Neuronal stem cell (in vitro differentiated cells): ENCODE results near the gene IDS.

Experiments used
- DNase-seq: peaks from one replicate; pipeline ENCODE4 v3.0.0-alpha.2; 2013; ENCODE audit warnings: low spot score
- H2AFZ ChIP-seq: one replicate; pipeline ENCODE4 v1.6.1; 2013; ENCODE audit warnings: mild to moderate bottlenecking, low read length, inconsistent platforms
- H2AK5ac ChIP-seq: 2 replicates; pipeline ENCODE4 v1.6.1; 2013; ENCODE audit warnings: low read depth, mild to moderate bottlenecking, inconsistent platforms, low read length, moderate library complexity, mixed read lengths
- H2BK120ac ChIP-seq: 2 replicates; pipeline ENCODE4 v1.6.1; 2013; ENCODE audit warnings: low read depth, mild to moderate bottlenecking, inconsistent platforms, low read length, moderate library complexity, mixed read lengths
- H2BK12ac ChIP-seq: one replicate; pipeline ENCODE4 v1.6.1; 2013; ENCODE audit warnings: low read length, inconsistent platforms
- H2BK15ac ChIP-seq: 2 replicates; pipeline ENCODE4 v1.6.1; 2013; ENCODE audit warnings: mild to moderate bottlenecking, low read length, inconsistent platforms, mixed read lengths
- H2BK5ac ChIP-seq: one replicate; pipeline ENCODE4 v1.6.1; 2013; ENCODE audit warnings: inconsistent platforms, mild to moderate bottlenecking, low read length, moderate library complexity
- H3K14ac ChIP-seq: one replicate; pipeline ENCODE4 v1.6.1; 2013; ENCODE audit warnings: low read length, inconsistent platforms
- H3K18ac ChIP-seq: 2 replicates; pipeline ENCODE4 v1.6.1; 2013; ENCODE audit warnings: low read length, inconsistent platforms
- H3K23ac ChIP-seq: 2 replicates; pipeline ENCODE4 v1.6.1; 2013; ENCODE audit warnings: low read depth, mild to moderate bottlenecking, mixed read lengths, low read length, inconsistent platforms; ENCODE audit not compliant: poor library complexity
- H3K27ac ChIP-seq: replicated peaks from 3 replicates; pipeline ENCODE4 v1.5.1; 2013; ENCODE audit warnings: low read length, inconsistent platforms
- H3K27me3 ChIP-seq, 3 experiments: 2 replicates each; pipeline ENCODE4 v1.6.1; 2013; ENCODE audit warnings: low read length in 3 of 3, mild to moderate bottlenecking in 2 of 3, inconsistent platforms in 1 of 3, low read depth in 1 of 3, mixed read lengths in 1 of 3, moderate library complexity in 1 of 3; ENCODE audit not compliant: control insufficient read depth in 3 of 3, insufficient read depth in 3 of 3
- H3K36me3 ChIP-seq, 2 donors: replicated peaks in 1 of 2; 2 replicates each; pipeline ENCODE4 v1.6.1; 2013; ENCODE audit warnings: low read length in 2 of 2; ENCODE audit not compliant: control insufficient read depth in 2 of 2, insufficient read depth in 2 of 2
- H3K4ac ChIP-seq: 2 replicates; pipeline ENCODE4 v1.6.1; 2013; ENCODE audit warnings: inconsistent platforms, mild to moderate bottlenecking, low read length, moderate library complexity
- H3K4me1 ChIP-seq, 2 donors: 1 replicate in 1 of 2; 2 replicates in 1 of 2; pipeline ENCODE4 v1.6.1; 2013; ENCODE audit warnings: low read length in 2 of 2, low read depth in 1 of 2; ENCODE audit not compliant: control insufficient read depth in 2 of 2, insufficient read depth in 1 of 2
- H3K4me2 ChIP-seq: one replicate; pipeline ENCODE4 v1.6.1; 2013; ENCODE audit warnings: mild to moderate bottlenecking, low read length, inconsistent platforms; ENCODE audit not compliant: insufficient read depth, poor library complexity, severe bottlenecking
- H3K4me3 ChIP-seq, 2 donors: 2 replicates each; pipeline ENCODE4 v1.5.1; 2013; ENCODE audit warnings: low read length in 2 of 2, mild to moderate bottlenecking in 2 of 2, inconsistent platforms in 1 of 2, moderate library complexity in 1 of 2
- H3K79me1 ChIP-seq: one replicate; pipeline ENCODE4 v1.6.1; 2013; ENCODE audit warnings: low read depth, mild to moderate bottlenecking, inconsistent platforms, low read length, moderate library complexity
- H3K9ac ChIP-seq: one replicate; pipeline ENCODE4 v1.6.1; 2013; ENCODE audit warnings: mild to moderate bottlenecking, low read depth, low read length, inconsistent platforms; ENCODE audit not compliant: poor library complexity
- H3K9me3 ChIP-seq, 2 donors: replicated peaks in 1 of 2; 2 replicates each; pipeline versions ENCODE3 to v1.6.1; 2013; ENCODE audit warnings: low read length in 2 of 2, mild to moderate bottlenecking in 2 of 2, inconsistent platforms in 1 of 2, low read depth in 1 of 2, mixed read lengths in 1 of 2, moderate library complexity in 1 of 2; ENCODE audit not compliant: control insufficient read depth in 2 of 2, insufficient read depth in 1 of 2
- H4K8ac ChIP-seq: one replicate; pipeline ENCODE4 v1.6.1; 2013; ENCODE audit warnings: low read depth, mild to moderate bottlenecking, inconsistent platforms, low read length, moderate library complexity
- H4K91ac ChIP-seq: one replicate; pipeline ENCODE4 v1.6.1; 2013; ENCODE audit warnings: low read length, low read depth, mild to moderate bottlenecking, inconsistent platforms; ENCODE audit not compliant: poor library complexity
- WGBS, 2 donors: extraction: QIAGEN DNeasy Blood & Tissue Kit; methylation state at CpG; one replicate each; pipeline ENCODE4 v1.1.7; 2013; ENCODE audit warnings: missing lambda C conversion rate in 2 of 2, mixed read lengths in 1 of 2; ENCODE audit not compliant: insufficient read length in 2 of 2, insufficient replicate concordance in 1 of 2; ENCODE audit errors: extremely low coverage in 2 of 2; 5-methylcytosine and 5-hydroxymethylcytosine counted together

Gene IDS

GRCh38 chrX:149433451-149433850, 71.7 kb downstream of the IDS start:
- H3K79me1 ChIP-seq = no peaks in the 10 kb centered on the region
- WGBS, 2 donors = no CpG with 5 or more reads among the region's 4 CpGs
- H3K27me3 ChIP-seq = no peaks in the 10 kb centered on the region
- H2BK5ac ChIP-seq = no peak overlapping the region
- H3K18ac ChIP-seq = no peak overlapping the region
- no peak overlapping the region for H3K27ac ChIP-seq
- DNase-seq = no peak
- H2BK15ac ChIP-seq = no peak overlapping the region
- H2AFZ ChIP-seq = no peak overlapping the region
- H2BK12ac ChIP-seq = no peak overlapping the region
- H3K4me2 ChIP-seq = no peak overlapping the region
- no peak overlapping the region for H3K23ac ChIP-seq
- no peak overlapping the region for H4K91ac ChIP-seq
- H3K4ac ChIP-seq = no peak overlapping the region
- H3K9ac ChIP-seq = no peak overlapping the region
- no peak overlapping the region for H3K4me3 ChIP-seq
- H2BK120ac ChIP-seq = no peak overlapping the region
- no peak overlapping the region for H4K8ac ChIP-seq
- H3K4me1 ChIP-seq = no peaks in the 10 kb centered on the region
- no peak overlapping the region for H2AK5ac ChIP-seq
- H3K9me3 ChIP-seq = no peaks in the 10 kb centered on the region
- no peaks in the 10 kb centered on the region for H3K36me3 ChIP-seq
- no peak overlapping the region for H3K14ac ChIP-seq

- no peaks in the 10 kb centered on the region for H3K4me1 ChIP-seq
- H3K4me3 ChIP-seq = no peak overlapping the region
- no peak overlapping the region for H4K91ac ChIP-seq
- H3K9me3 ChIP-seq = no peaks in the 10 kb centered on the region
- H3K9ac ChIP-seq = no peak overlapping the region
- no peak overlapping the region for H2BK12ac ChIP-seq
- H3K79me1 ChIP-seq = no peaks in the 10 kb centered on the region
- no peaks in the 10 kb centered on the region for H3K27me3 ChIP-seq
- no peak overlapping the region for H2AK5ac ChIP-seq
- H3K36me3 ChIP-seq = no peaks in the 10 kb centered on the region
- H3K23ac ChIP-seq = no peak overlapping the region
- H3K4me2 ChIP-seq = no peak overlapping the region
- H3K14ac ChIP-seq = no peak overlapping the region
- no peak overlapping the region for H3K18ac ChIP-seq
- no peak overlapping the region for H3K4ac ChIP-seq
- H4K8ac ChIP-seq = no peak overlapping the region
- no peak overlapping the region for H2BK15ac ChIP-seq
- no peak for DNase-seq
- no CpG with 5 or more reads among the region's 4 CpGs for WGBS, 2 donors
- no peak overlapping the region for H3K27ac ChIP-seq
- no peak overlapping the region for H2BK5ac ChIP-seq
- H2AFZ ChIP-seq = no peak overlapping the region
- no peak overlapping the region for H2BK120ac ChIP-seq
Observed at GRCh38 chrX:149433051-149433450, 72.1 kb downstream of the IDS start.
